ENCODE measurements around the gene TOP3B. TPM values are rescaled to one million over a fixed set of nuclear protein-coding genes. Genes with fewer than 3 reads are reported as not detected.
"Not testable (repeated sequence)": the region's sequence is repeated elsewhere in the genome, so short reads cannot be mapped to it uniquely, and the experiment has no call there.

The TOP3B gene
- total RNA-seq, 3 donors from 2014 or later, result 39.3 to 45.2 (median 41.3) TPM

DNA sequence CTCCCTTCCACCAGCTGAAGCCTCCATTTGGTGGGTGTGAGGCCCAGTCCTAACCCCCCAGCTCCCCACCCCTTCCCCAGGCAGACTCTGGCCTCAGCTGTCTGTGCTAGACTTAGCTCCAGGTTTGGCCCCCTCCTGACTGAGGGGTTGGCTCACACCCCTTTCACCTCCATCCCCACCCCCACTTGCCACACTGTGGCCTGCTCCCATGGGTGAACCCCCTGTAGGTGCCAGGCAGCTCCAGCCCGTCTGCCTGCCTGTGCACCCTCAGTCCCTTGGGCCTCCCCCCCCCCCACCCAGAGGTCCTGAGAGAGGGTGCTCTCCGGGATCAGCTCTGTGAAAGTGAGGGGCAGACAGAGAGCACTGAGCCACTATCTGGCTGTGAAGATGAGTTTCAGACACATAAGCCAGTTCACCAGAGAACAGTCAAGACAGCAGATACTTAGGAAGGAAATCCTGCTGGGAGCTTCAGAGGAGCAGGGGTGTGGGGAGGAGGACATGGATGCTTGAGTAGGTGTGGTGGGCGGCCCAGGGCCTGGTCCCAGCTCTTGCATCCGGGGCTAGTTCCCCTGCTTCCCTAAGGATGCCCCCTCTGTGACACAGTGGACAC lies 66.2 kb downstream of the TOP3B start:
- Mint-ChIP-seq H3K36me3 (ENCODE audit: insufficient read depth) (no peaks in the 10 kb centered on the region), H3K9me3 (no peaks in the 10 kb centered on the region), H3K4me1 (ENCODE audit: low read depth) (no peaks in the 10 kb centered on the region), H3K27me3 (ENCODE audit: low read depth) (no peaks in the 10 kb centered on the region), H3K4me3 (no peak overlapping the region)
- ATAC-seq, result no peak
- no peak for DNase-seq

DNA sequence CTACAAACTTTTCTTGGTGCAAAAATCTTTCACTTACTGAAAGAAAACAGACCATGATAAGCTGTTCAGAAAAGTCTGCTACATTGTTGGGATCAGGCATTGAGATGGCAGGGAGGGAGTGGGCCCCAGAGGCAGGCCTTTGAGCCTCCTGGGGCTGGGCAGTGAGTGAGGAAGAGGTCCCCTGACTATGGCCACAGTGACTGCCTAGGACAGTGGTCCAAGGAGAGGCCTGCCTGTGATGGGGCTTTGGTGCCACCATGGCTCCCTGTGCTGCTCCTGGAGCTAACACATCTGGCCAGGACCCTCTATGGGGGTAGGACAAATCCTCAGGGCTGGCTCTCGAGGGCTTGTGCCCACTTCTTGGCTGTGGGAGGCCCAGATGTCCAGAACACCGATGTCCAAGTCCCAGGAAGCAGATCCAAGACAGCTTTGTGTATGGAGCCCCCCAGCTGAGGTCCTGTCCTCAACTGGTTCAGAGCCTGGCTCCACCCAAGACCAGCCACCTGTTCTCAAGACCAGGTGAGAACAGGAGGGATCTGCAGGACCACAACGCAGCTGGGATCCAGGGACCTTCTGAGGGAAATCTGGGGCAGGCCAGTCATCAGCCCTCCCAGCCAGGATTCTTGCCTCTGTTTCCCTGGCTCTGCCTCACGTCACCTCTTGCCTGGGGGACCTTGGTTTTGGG lies 66.8 kb downstream of the TOP3B start:
- Mint-ChIP-seq H3K27me3 (ENCODE audit: low read depth) (no peaks in the 10 kb centered on the region), H3K36me3 (ENCODE audit: insufficient read depth) (no peaks in the 10 kb centered on the region), H3K4me1 (ENCODE audit: low read depth) (no peaks in the 10 kb centered on the region), H3K9me3 (no peaks in the 10 kb centered on the region), H3K4me3 (no peak overlapping the region)
- ATAC-seq (no peak), DNase-seq (no peak)

DNA sequence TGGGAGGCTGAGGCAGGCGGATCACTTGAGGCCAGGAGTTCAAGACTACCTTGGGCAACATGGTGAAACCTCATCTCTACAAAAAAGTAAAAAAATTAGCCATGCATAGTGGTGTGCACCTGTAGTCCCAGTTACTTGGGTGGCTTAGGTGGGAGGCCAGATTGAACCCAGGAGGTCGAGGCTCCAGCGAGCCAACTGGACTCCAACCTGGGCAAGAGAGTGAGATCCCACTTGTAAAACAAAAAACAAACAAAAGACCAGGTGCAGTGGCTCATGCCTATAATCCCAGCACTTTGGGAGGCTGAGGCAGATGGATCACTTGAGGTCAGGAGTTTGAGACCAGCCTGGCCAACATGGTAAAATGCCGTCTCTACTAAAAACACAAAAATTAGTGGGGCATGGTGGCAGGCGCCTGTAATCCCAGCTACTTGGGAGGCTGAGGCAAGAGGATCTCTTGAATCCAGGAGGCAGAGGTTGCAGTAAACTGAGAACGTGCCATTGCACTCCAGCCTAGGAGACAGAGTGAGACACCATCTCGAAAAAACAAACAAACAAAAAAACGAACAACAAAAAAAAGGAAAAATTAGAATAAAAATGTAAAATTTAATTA lies 68.4 kb downstream of the TOP3B start:
- not testable (repeated sequence) for ATAC-seq; DNase-seq; H3K4me3 Mint-ChIP-seq; H3K4me1 Mint-ChIP-seq (ENCODE audit: low read depth); H3K27me3 Mint-ChIP-seq (ENCODE audit: low read depth); H3K9me3 Mint-ChIP-seq; H3K36me3 Mint-ChIP-seq (ENCODE audit: insufficient read depth)

DNA sequence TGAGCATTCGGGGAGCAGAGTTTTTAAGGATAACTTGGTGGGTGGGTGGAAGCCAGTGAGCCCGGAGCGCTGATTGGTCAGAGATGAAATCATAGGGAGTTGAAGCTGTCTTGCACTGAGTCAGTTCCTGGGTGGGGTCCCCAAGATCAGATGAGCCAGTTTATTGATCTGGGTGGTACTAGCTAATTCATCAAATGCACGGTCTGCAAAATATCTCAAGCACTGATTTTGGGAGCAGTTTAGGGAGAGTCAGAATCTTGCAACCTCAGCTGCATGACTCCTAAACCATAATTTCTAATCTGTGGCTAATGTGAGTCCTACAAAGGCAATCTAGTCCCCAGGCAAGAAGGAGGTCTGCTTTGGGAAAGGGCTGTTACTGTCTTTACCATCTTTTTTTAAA lies 72.2 kb downstream of the TOP3B start:
- ATAC-seq; H3K4me1 Mint-ChIP-seq (ENCODE audit: low read depth): not testable (repeated sequence)

DNA sequence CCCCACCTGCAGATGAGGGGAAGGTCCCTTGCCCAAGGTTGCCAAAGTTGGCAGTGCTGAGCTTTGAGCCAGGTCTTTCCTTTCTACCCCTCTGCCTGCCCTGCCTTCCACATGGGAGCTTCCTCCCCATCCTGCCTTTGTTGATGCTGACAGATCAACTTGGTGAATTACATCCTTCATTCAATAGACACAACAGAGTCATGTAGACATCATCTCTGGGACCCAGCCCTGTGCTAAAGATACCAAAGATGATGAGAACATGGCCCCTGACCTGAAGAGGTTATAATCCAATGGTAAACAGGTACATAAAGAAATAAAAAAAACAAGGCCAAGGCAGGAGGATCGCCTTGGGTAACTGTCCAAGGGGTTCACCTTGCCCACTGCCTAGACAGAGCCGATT lies 72.7 kb downstream of the TOP3B start:
- no peaks in the 10 kb centered on the region for H3K9me3 Mint-ChIP-seq
- no peaks in the 10 kb centered on the region for H3K4me1 Mint-ChIP-seq (ENCODE audit: low read depth)
- DNase-seq (no peak), ATAC-seq (no peak)
- no peak overlapping the region for H3K4me3 Mint-ChIP-seq
- no peaks in the 10 kb centered on the region for H3K36me3 Mint-ChIP-seq (ENCODE audit: insufficient read depth)
- no peaks in the 10 kb centered on the region for H3K27me3 Mint-ChIP-seq (ENCODE audit: low read depth)

More for the DNA sequence above, 72.2 kb downstream of the TOP3B start:
- not testable (repeated sequence) for H3K36me3 Mint-ChIP-seq (ENCODE audit: insufficient read depth); DNase-seq; H3K4me3 Mint-ChIP-seq; H3K27me3 Mint-ChIP-seq (ENCODE audit: low read depth); H3K9me3 Mint-ChIP-seq

DNA sequence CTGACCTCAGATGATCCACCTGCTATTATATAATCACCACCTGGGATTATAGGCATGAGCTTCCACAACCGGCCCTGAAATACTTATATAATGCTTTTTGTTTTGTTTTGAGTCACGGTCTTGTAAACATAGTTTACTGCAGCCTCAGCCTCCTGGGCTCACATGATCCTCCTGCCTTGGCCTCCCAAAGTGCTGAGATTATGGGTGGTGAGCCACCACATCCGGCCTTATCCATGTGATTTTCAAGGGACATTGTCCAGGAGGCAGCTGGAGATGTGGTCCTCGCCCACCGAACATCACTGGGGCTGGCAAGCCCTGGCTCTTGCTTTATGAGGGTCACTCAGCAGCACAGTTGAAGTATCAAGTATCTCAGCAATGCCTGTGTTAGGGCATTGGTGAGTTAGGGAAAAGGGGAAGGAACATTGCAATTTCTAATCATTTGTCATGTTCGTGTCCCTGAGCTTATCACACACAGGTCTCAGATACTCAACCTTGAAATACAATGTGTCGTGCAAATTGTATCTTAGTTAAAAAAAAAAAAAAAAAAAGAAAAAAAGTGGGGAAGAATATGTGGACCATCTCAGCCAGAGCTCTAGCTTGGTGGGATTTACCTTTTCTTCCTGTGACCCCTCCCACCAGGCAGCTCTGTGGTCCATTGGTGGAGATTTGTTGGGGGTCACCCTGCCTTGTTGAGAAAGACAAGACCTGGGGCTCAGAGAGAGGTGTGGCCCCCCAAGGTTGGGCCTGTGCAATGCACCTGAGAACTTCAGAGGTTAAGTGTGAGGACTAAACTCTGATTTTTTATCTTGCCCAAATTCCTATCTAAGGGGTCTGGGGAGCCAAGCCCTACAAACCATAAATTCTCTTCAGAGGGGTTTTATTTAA lies 74.7 kb downstream of the TOP3B start:
- Mint-ChIP-seq H3K4me1 (ENCODE audit: low read depth) (no peaks in the 10 kb centered on the region), H3K27me3 (ENCODE audit: low read depth) (no peaks in the 10 kb centered on the region), H3K4me3 (no peak overlapping the region), H3K36me3 (ENCODE audit: insufficient read depth) (peaks cover 5% of the 10 kb centered on the region), H3K9me3 (no peaks in the 10 kb centered on the region)
- DNase-seq, result no peak
- no peak for ATAC-seq

Other genes starting within 250 kb of the TOP3B start
- under 1 TPM; 0.13 to 0.19 (median 0.18) TPM for gene YPEL1, start 247.0 kb downstream of the TOP3B start, total RNA-seq
- 100 to 1,000 TPM; 136 to 165 (median 138) TPM for gene MAPK1, start 115.1 kb downstream of the TOP3B start, total RNA-seq
- gene PPM1F, start 29.9 kb downstream of the TOP3B start, total RNA-seq, result 10 to 100 TPM; 28.2 to 36.8 (median 30.8) TPM